Heart left ventricle (tissue), 16 donors: ENCODE data around the gene TLR2. TPM values are rescaled to one million over a fixed set of nuclear protein-coding genes. Genes with fewer than 3 reads are reported as not detected.

Source experiments
- ATAC-seq, 4 donors: fragments of 200-7000 bp; cut with Tn5 transposase; one replicate each; pipeline ENCODE4 v1.9.1; 2020 to 2022; ENCODE audit warnings: moderate library complexity in 4 of 4, mild to moderate bottlenecking in 3 of 4, moderate number of reproducible peaks in 1 of 4
- DNase-seq, 5 donors: peaks; one replicate each; pipeline ENCODE4 v3.0.0-alpha.2; 2020
- H3K27ac ChIP-seq, 12 donors: fragments of 200-600 bp; sonication (generic) in 4 of 12; one replicate each; pipeline versions ENCODE4 v1.5.0 to v1.8.0; 2016 to 2022; ENCODE audit warnings: mild to moderate bottlenecking in 2 of 12
- H3K27me3 ChIP-seq, 9 donors: fragments of 200-600 bp; sonication (generic) in 2 of 9; one replicate each; pipeline versions ENCODE4 v1.5.1 to v1.8.0; 2016 to 2022; ENCODE audit warnings: mild to moderate bottlenecking in 3 of 9
- H3K36me3 ChIP-seq, 9 donors: fragments of 200-600 bp; sonication (generic) in 2 of 9; one replicate each; pipeline versions ENCODE4 v1.5.0 to v1.8.0; 2018 to 2022; ENCODE audit warnings: mild to moderate bottlenecking in 2 of 9
- H3K4me1 ChIP-seq, 12 donors: fragments of 200-600 bp; sonication (generic) in 4 of 12; one replicate each; pipeline versions ENCODE4 v1.5.0 to v1.8.0; 2016 to 2022; ENCODE audit warnings: mild to moderate bottlenecking in 3 of 12
- H3K4me3 ChIP-seq, 12 donors: fragments of 200-600 bp; sonication (generic) in 4 of 12; one replicate each; pipeline versions ENCODE4 v1.5.0 to v1.8.0; 2017 to 2022; ENCODE audit warnings: mild to moderate bottlenecking in 9 of 12, moderate library complexity in 4 of 12
- H3K9me3 ChIP-seq, 12 donors: fragments of 200-600 bp; sonication (generic) in 4 of 12; one replicate each; pipeline versions ENCODE4 v1.5.0 to v1.8.0; 2016 to 2022; ENCODE audit warnings: mild to moderate bottlenecking in 1 of 12
- POLR2A ChIP-seq, 2 donors: fragments of 450-650 bp; IDR thresholded peaks; one replicate each; pipeline ENCODE4 v1.6.1; 2017; ENCODE audit warnings: antibody characterized with exemption in 2 of 2, mild to moderate bottlenecking in 2 of 2, moderate library complexity in 2 of 2
- WGBS, 4 donors: extraction: QIAGEN DNeasy Blood & Tissue Kit in 2 of 4; methylation state at CpG; one replicate each; pipeline versions ENCODE4 v1.1.5 to v1.1.7; 2013 to 2018; 5-methylcytosine and 5-hydroxymethylcytosine counted together
- intact Hi-C, 10 donors: fragments of 100-400 bp; cut with DNase I; formaldehyde crosslinking; loops; one replicate each; pipeline versions ENCODE4 v1.11.1 to v1.14.2; 2022
- polyA plus RNA-seq, 2 donors: library from polyadenylated mRNA; stranded (reverse); fragments of 200-250 nt; gene quantifications; one replicate each; pipeline ENCODE4 v1.2.3, GENCODE V29; 2013
- total RNA-seq, 9 donors: library from RNA; depleted of rRNA in 2 of 9; stranded (reverse); fragments of >200 nt in 2 of 9; fragmentation: NEBNext Ultra II Directional in 3 of 9; extraction: Animal tissue kit (Norgen Biotek cat#: 25700) in 3 of 9; gene quantifications; one replicate each; pipeline versions ENCODE4 v1.1.0 to v1.2.4, GENCODE V29; 2016 to 2023
- TF ChIP-seq, protein P1 (sequence below), 12 donors: fragments of 200-600 bp; sonication (generic) in 4 of 12; IDR thresholded peaks; one replicate each; pipeline versions ENCODE4 v1.5.0 to v1.8.0; 2018 to 2022; ENCODE audit warnings: antibody characterized with exemption in 12 of 12, mild to moderate bottlenecking in 5 of 12
- donor health status: ischemic (EF 13 %, LVEDD 7.1; RV severe dilation, severe dysfunction).
- donor health status: healthy with polysubstance abuse.
- donor health status: DM: no; HTN: yes; CAD: no.
- donor health status: DM: no; HTN: no; CAD: no.
- donor health status: ischemic (EF 25% LVEDD 6.9; RV normal size, moderate dysfunction).
- donor health status: ischemic (EF 25% LVEDD 5.7; RV mildly dilated, moderate dysfunction).
- donor health status: healthy.
- donor health status: DM: yes; HTN: yes; CAD: no.
- donor health status: ischemic (EF 35%, LVEDD 5.7; RV mildly dilated, moderate dysfunction).
- donor health status: nonischemic (EF 11% LVEDD 7.7; RV severe dilation, severe dysfunction).
- donor health status: DM: yes; HTN: yes; CAD: no.
- donor health status: PGD.
- donor health status: ischemic (EF 29% LVEDD 5.4; RV normal size, mild dysfunction).
- donor health status: nonischemic (EF 23%, LVEDD 6.1; RV moderate dilation, normal function).

The TLR2 gene
- total and polyA plus RNA-seq, 11 donors, result 1.2 to 47.8 (median 4.3) TPM

DNA sequence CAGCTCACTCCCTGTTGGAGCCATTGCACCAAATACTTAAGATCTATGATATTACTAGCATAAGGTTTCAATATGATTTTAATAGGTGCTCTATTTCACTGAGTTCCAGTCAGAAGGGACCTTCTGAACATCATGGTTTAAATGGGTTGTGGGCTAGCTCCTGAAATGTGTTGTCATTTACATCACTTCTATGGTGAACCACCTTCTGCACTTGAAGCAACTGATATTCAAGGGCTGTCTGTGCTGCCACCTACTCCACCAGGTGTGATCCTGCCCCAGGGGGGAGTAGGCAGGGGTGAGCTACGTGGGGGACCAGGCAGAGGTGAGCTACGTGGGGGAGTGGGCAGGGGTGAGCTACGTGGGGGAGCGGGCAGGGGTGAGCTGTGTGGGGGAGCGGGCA, 40.5 kb downstream of the TLR2 start:
- intact Hi-C loops, result no loop called here
- DNase-seq (no peak), ATAC-seq (no peak)
- WGBS, 4 donors, result 71 to 89% (median 86%) methylated on average over 5 of the region's 5 CpGs
- H3K4me1 ChIP-seq, result peaks cover 0 to 38% (median 0%) of the 10 kb centered on the region in 12 donors
- no peak overlapping the region for H3K4me3 ChIP-seq
- no peaks in the 10 kb centered on the region for H3K36me3 ChIP-seq
- H3K27ac ChIP-seq, result no peak overlapping the region
- TF ChIP-seq, protein P1, sequence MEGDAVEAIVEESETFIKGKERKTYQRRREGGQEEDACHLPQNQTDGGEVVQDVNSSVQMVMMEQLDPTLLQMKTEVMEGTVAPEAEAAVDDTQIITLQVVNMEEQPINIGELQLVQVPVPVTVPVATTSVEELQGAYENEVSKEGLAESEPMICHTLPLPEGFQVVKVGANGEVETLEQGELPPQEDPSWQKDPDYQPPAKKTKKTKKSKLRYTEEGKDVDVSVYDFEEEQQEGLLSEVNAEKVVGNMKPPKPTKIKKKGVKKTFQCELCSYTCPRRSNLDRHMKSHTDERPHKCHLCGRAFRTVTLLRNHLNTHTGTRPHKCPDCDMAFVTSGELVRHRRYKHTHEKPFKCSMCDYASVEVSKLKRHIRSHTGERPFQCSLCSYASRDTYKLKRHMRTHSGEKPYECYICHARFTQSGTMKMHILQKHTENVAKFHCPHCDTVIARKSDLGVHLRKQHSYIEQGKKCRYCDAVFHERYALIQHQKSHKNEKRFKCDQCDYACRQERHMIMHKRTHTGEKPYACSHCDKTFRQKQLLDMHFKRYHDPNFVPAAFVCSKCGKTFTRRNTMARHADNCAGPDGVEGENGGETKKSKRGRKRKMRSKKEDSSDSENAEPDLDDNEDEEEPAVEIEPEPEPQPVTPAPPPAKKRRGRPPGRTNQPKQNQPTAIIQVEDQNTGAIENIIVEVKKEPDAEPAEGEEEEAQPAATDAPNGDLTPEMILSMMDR (IDR thresholded peaks at IDR 0.05), result no peak
- H3K9me3 ChIP-seq, result no peaks in the 10 kb centered on the region
- no peaks in the 10 kb centered on the region for H3K27me3 ChIP-seq

DNA sequence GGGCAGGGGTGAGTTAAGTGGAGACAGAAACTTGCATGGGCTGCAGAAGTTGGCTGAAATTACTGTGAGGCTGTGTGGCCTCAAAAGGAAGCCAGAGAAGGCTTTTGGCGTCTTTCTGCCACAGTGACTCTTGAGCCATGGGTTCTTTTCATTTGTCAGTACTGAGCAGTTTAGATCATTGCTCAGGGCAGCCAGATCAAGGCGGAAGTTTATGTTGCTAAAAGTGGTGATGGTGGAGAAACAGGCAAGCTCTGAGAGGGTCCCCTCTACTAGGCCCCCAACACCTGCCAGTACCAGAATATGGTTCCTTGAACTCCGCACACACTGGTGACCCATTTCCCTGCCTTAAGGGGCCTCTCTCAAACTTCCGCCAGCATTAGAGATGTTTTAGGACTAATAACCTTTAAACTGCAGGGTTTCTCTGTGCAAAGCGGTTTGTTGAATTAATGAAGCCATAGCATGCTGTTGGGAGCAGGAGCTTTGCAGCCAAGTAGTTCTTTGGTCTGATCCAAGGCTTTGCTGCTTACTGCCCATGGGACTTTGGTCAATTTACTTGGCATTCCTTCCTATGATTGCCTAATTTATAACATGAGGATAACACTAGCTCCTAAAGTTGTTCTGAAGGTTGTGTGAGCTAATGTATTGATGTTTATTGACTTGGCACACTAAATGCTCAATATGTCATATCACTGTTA, 41.2 kb downstream of the TLR2 start:
- no peak for DNase-seq
- TF ChIP-seq, protein P1 (IDR thresholded peaks at IDR 0.05), result no peak
- no peak for TF ChIP-seq POLR2A (IDR thresholded peaks at IDR 0.05)
- no peak for ATAC-seq
- WGBS, 4 donors, result 89 to 95% (median 94%) methylated on average over 5 of the region's 5 CpGs
- Histone ChIP-seq H3K27ac (no peak overlapping the region), H3K9me3 (no peaks in the 10 kb centered on the region), H3K36me3 (no peaks in the 10 kb centered on the region), H3K4me1 (peaks cover 0 to 45% (median 0%) of the 10 kb centered on the region in 12 donors), H3K4me3 (no peak overlapping the region), H3K27me3 (no peaks in the 10 kb centered on the region)
- intact Hi-C loops, result no loop called here

DNA sequence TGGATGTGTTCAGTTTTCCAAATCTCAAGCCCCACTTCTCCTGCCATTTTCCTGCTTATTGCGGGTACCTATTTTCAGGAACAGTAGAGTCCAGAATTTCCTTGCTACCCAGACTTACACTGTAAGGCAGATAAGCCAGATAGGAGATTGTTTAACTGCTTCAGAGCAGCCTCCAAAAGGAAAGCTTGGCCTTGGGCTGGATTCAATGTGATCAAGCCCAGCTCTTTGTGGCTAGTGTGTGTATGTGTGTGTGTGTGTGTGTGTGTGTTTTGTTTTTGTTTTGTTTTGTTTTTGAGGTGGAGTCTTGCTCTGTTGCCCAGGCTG, 41.7 kb downstream of the TLR2 start:
- H3K27me3 ChIP-seq, result no peaks in the 10 kb centered on the region
- no peak overlapping the region for H3K4me3 ChIP-seq
- H3K4me1 ChIP-seq, result peaks cover 0 to 45% (median 0%) of the 10 kb centered on the region in 12 donors
- H3K27ac ChIP-seq, result no peak overlapping the region
- no peak for TF ChIP-seq POLR2A (IDR thresholded peaks at IDR 0.05)
- TF ChIP-seq, protein P1 (IDR thresholded peaks at IDR 0.05), result no peak
- no peaks in the 10 kb centered on the region for H3K9me3 ChIP-seq
- no peaks in the 10 kb centered on the region for H3K36me3 ChIP-seq
- DNase-seq, result no peak
- ATAC-seq, result no peak
- WGBS, 4 donors, result 92 to 100% (median 96%) methylated on average over 1 of the region's 1 CpG
- intact Hi-C loops, result no loop called here

DNA sequence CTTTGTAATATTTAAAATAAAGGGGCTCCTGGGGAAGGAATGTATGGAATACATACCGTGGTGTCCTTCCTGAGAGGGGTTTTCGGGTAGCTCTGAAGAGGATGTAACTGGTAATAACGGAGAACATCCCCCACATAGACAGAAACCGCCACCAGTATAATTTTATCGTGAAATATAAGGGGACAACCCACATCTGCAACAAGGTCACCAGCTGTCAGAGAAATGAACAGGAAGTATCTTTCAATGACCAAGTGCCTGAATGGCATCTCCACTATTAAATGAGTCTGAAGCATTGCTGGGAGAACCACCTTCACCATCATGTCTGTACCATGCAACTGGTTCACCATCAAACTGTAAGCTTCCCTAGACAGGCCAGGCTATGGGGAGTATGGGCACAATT, 44.1 kb downstream of the TLR2 start:
- H3K27me3 ChIP-seq, result no peaks in the 10 kb centered on the region
- H3K4me3 ChIP-seq, result no peak overlapping the region
- no peaks in the 10 kb centered on the region for H3K9me3 ChIP-seq
- WGBS, 4 donors, result 84 to 95% (median 89%) methylated on average over 5 of the region's 5 CpGs
- TF ChIP-seq, protein P1 (IDR thresholded peaks at IDR 0.05), result no peak
- TF ChIP-seq POLR2A (IDR thresholded peaks at IDR 0.05), result no peak
- H3K36me3 ChIP-seq, result no peaks in the 10 kb centered on the region
- peak overlapping the region in 1 of 12 donors; percentile 82 for H3K27ac ChIP-seq
- DNase-seq (no peak), ATAC-seq (no peak)
- intact Hi-C loops, result no loop called here
- peaks cover 0 to 57% (median 0%) of the 10 kb centered on the region in 12 donors for H3K4me1 ChIP-seq
